Stimulated activated CD4-positive, alpha-beta T cell treated with anti-CD3 and anti-CD28 coated beads, Interleukin-2, amount 100 ng/mL, for 4 hours (primary cell): ENCODE results near the gene ISY1.

ENCODE experiments used
- DNase-seq: peaks from one replicate; pipeline ENCODE4 v3.0.0-alpha.2; 2020; ENCODE audit warnings: low read depth

The ISY1 gene

GRCh38 chr3:129087138-129087702, 73.6 kb downstream of the ISY1 start:
- no peak for DNase-seq

GRCh38 chr3:129085818-129086217, 75.0 kb downstream of the ISY1 start:
- DNase-seq: no peak

- DNase-seq: no peak
Measured at GRCh38 chr3:129085165-129085715, 75.6 kb downstream of the ISY1 start.

DNA sequence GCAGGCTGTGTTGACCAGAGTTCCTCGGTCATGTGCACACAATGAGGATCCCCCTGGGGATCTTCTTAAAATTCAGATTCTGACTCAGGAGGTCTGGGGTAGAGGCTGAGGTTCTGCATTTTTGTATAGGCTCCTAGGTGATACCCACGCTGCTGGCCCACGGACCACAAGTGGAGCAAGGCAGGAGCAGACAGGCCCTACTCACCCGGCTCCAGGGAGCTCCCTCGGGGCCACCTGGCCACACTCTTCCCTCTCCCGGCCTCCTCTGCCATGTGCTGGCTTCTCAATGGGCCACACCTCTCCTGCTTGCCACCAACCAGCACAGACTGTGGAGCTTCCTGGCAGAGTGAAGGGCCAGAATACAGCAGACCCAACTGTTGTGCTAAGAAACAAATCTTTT, 76.4 kb downstream of the ISY1 start:
- DNase-seq: no peak

GRCh38 chr3:129082026-129082425, 78.8 kb downstream of the ISY1 start:
- no peak for DNase-seq

DNA sequence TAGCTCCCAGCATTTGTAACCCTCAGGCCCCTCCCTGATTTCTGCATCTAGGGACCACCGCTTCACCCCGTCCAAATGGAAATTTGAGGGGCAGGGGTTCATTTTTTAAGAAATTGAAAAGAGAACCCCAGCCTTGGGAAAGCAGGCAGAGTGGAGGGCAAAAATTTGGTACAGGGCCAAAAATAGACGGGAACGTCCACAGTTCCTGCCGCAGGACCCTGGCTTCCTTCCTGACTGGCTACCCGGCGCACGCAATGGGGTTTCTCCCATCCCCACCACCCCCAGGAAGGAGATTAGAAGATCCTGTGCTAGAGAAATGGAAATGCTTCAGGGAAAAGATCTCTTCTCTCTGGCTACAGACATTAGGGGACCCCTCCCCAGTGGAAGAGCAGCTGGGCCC, 79.4 kb downstream of the ISY1 start:
- DNase-seq: no peak

- no peak for DNase-seq
Measured at GRCh38 chr3:129078510-129078909, 82.4 kb downstream of the ISY1 start.
